Neural progenitor cell (in vitro differentiated cells): ENCODE data around the gene LYPLA2. TPM values are rescaled to one million over a fixed set of nuclear protein-coding genes. Genes with fewer than 3 reads are reported as not detected.

Source experiments
- DNase-seq: peaks from one replicate; pipeline ENCODE4 v3.0.0-alpha.2; 2016; ENCODE audit warnings: low spot score
- H2AFZ ChIP-seq: fragments of 200-600 bp; sonication (generic); replicated peaks from 2 replicates; pipeline ENCODE4 v1.6.1; 2016; ENCODE audit warnings: antibody characterized with exemption
- H3F3A ChIP-seq: fragments of 200-600 bp; sonication (generic); 2 replicates; pipeline ENCODE4 v1.6.1; 2016; ENCODE audit warnings: antibody characterized with exemption, low read depth
- H3K27ac ChIP-seq: fragments of 200-600 bp; sonication (generic); 2 replicates; pipeline ENCODE4 v1.5.1; 2016; ENCODE audit warnings: mild to moderate bottlenecking
- H3K27me3 ChIP-seq: fragments of 200-600 bp; sonication (generic); 2 replicates; pipeline ENCODE4 v1.6.1; 2016; ENCODE audit warnings: mild to moderate bottlenecking, moderate library complexity
- H3K36me3 ChIP-seq: fragments of 200-600 bp; sonication (generic); 2 replicates; pipeline ENCODE4 v1.5.1; 2016
- H3K4me1 ChIP-seq: fragments of 200-600 bp; sonication (generic); 2 replicates; pipeline ENCODE4 v1.6.1; 2016; ENCODE audit warnings: mixed run types
- H3K4me2 ChIP-seq: fragments of 200-600 bp; sonication (generic); 2 replicates; pipeline ENCODE4 v1.6.1; 2016
- H3K4me3 ChIP-seq: fragments of 200-600 bp; sonication (generic); 2 replicates; pipeline ENCODE4 v1.5.1; 2016
- H3K79me2 ChIP-seq: fragments of 200-600 bp; sonication (generic); 2 replicates; pipeline ENCODE4 v1.6.1; 2016; ENCODE audit warnings: low read depth
- H3K9ac ChIP-seq: fragments of 200-600 bp; sonication (generic); 2 replicates; pipeline ENCODE4 v1.6.1; 2016
- H3K9me3 ChIP-seq: fragments of 200-600 bp; sonication (generic); 2 replicates; pipeline ENCODE4 v1.5.1; 2016; ENCODE audit warnings: low read depth
- H4K20me1 ChIP-seq: fragments of 200-600 bp; sonication (generic); 2 replicates; pipeline ENCODE4 v1.6.1; 2016; ENCODE audit warnings: low read depth
- H3K27ac Mint-ChIP-seq: 3 replicates; pipeline ENCODE4 v1.8.0; 2021; ENCODE audit warnings: mixed read lengths
- H3K27me3 Mint-ChIP-seq: 2 replicates; pipeline ENCODE4 v1.8.0; 2022; ENCODE audit warnings: low read depth, mild to moderate bottlenecking, inconsistent platforms, moderate library complexity, mixed read lengths; ENCODE audit not compliant: insufficient read depth
- H3K36me3 Mint-ChIP-seq: 3 replicates; pipeline ENCODE4 v1.8.0; 2021; ENCODE audit warnings: mixed read lengths
- H3K4me1 Mint-ChIP-seq: 3 replicates; pipeline ENCODE4 v1.8.0; 2021; ENCODE audit warnings: mixed read lengths
- H3K4me3 Mint-ChIP-seq: 3 replicates; pipeline ENCODE4 v1.8.0; 2021; ENCODE audit warnings: mild to moderate bottlenecking, moderate library complexity, mixed read lengths
- H3K9me3 Mint-ChIP-seq: 3 replicates; pipeline ENCODE4 v1.8.0; 2020; ENCODE audit warnings: mixed read lengths
- CTCF ChIP-seq: fragments of 200-600 bp; sonication (generic); IDR thresholded peaks from 2 replicates; pipeline ENCODE4 v1.5.1; 2017; ENCODE audit warnings: antibody characterized with exemption, mild to moderate bottlenecking
- EZH2 ChIP-seq: fragments of 200-600 bp; sonication (generic); IDR thresholded peaks from 2 replicates; pipeline ENCODE4 v1.6.1; 2017; ENCODE audit warnings: antibody characterized with exemption, mild to moderate bottlenecking, moderate library complexity
- EZH2phosphoT487 ChIP-seq: fragments of 200-600 bp; sonication (generic); IDR thresholded peaks from 2 replicates; pipeline ENCODE4 v1.6.1; 2017; ENCODE audit warnings: antibody characterized with exemption
- total RNA-seq: library from RNA; depleted of rRNA; stranded (reverse); fragments of >200 nt; gene quantifications from 2 replicates; pipeline ENCODE4 v1.2.3, GENCODE V29; 2015; ENCODE audit warnings: low replicate concordance

LYPLA2 gene
- total RNA-seq, 1 donor from 2014 or later, result 41.8 TPM

- Histone ChIP-seq H3K4me3 (no peak overlapping the region), H3K36me3 (peaks cover 19% of the 10 kb centered on the region), H4K20me1 (peaks cover 10% of the 10 kb centered on the region), H3K4me2 (no peak overlapping the region), H3K27ac (no peak overlapping the region), H3K9ac (no peak overlapping the region), H3K27me3 (no peaks in the 10 kb centered on the region), H3F3A (peaks cover 20% of the 10 kb centered on the region), H3K79me2 (peaks cover 5% of the 10 kb centered on the region), H2AFZ (no peak overlapping the region), H3K9me3 (no peaks in the 10 kb centered on the region), H3K4me1 (no peaks in the 10 kb centered on the region)
- H3K4me1 Mint-ChIP-seq, result no peaks in the 10 kb centered on the region
- H3K27me3 Mint-ChIP-seq, result peaks cover 2% of the 10 kb centered on the region
- DNase-seq, result no peak
- no peaks in the 10 kb centered on the region for H3K9me3 Mint-ChIP-seq
- TF ChIP-seq EZH2 (no peak), CTCF (no peak), EZH2phosphoT487 (no peak)
- H3K36me3 Mint-ChIP-seq, result peaks cover 42% of the 10 kb centered on the region
- no peak overlapping the region for H3K27ac Mint-ChIP-seq
- no peak overlapping the region for H3K4me3 Mint-ChIP-seq
These were observed 34.3 kb upstream of the LYPLA2 start for GRCh38 chr1:23756676-23757075.

DNA sequence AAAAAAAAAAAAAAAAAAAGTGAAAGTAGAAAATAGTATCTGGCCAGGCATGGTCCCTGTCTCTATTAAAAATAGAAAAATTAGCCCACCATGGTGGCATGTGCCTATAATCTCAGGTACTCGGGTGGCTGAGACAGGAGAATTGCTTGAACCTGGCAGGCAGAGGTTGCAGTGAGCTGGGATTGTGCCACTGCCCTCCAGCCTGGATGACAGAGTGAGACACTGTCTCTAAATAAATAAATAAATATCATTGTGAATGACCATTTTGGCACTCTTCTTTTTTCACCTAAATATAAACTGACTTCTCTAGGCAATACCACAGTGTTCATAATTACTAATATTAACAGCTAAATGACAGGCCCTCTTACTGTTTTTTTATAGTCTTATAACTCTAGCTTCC is 33.1 kb upstream of the LYPLA2 start:
- Mint-ChIP-seq H3K4me3 (no peak overlapping the region), H3K27me3 (peaks cover 2% of the 10 kb centered on the region)

GRCh38 chr1:23759277-23759676 is 31.7 kb upstream of the LYPLA2 start:
- H3K27ac ChIP-seq, result no peak overlapping the region
- H3K79me2 ChIP-seq, result no peaks in the 10 kb centered on the region
- H3K4me3 Mint-ChIP-seq, result no peak overlapping the region
- H3K9ac ChIP-seq, result no peak overlapping the region
- no peaks in the 10 kb centered on the region for H3K4me1 Mint-ChIP-seq
- no peak overlapping the region for H3K4me2 ChIP-seq
- H2AFZ ChIP-seq, result no peak overlapping the region
- no peaks in the 10 kb centered on the region for H3K4me1 ChIP-seq
- H3K4me3 ChIP-seq, result no peak overlapping the region
- H3K27me3 ChIP-seq, result no peaks in the 10 kb centered on the region
- peaks cover 20% of the 10 kb centered on the region for H3F3A ChIP-seq
- H3K36me3 Mint-ChIP-seq, result peaks cover 35% of the 10 kb centered on the region
- TF ChIP-seq EZH2 (no peak), CTCF (no peak), EZH2phosphoT487 (no peak)
- H3K27me3 Mint-ChIP-seq, result peaks cover 2% of the 10 kb centered on the region
- H4K20me1 ChIP-seq, result peaks cover 7% of the 10 kb centered on the region
- peaks cover 12% of the 10 kb centered on the region for H3K36me3 ChIP-seq
- H3K9me3 ChIP-seq, result no peaks in the 10 kb centered on the region
- no peaks in the 10 kb centered on the region for H3K9me3 Mint-ChIP-seq
- H3K27ac Mint-ChIP-seq, result no peak overlapping the region
- no peak for DNase-seq

More for the DNA sequence above, 33.1 kb upstream of the LYPLA2 start:
- Histone ChIP-seq H2AFZ (no peak overlapping the region), H3K4me2 (no peak overlapping the region), H3K27ac (no peak overlapping the region), H3K4me1 (no peaks in the 10 kb centered on the region), H3K9ac (no peak overlapping the region), H4K20me1 (peaks cover 7% of the 10 kb centered on the region), H3K36me3 (peaks cover 19% of the 10 kb centered on the region), H3K27me3 (no peaks in the 10 kb centered on the region), H3K4me3 (no peak overlapping the region), H3F3A (peaks cover 20% of the 10 kb centered on the region), H3K79me2 (no peaks in the 10 kb centered on the region), H3K9me3 (no peaks in the 10 kb centered on the region)
- H3K9me3 Mint-ChIP-seq, result no peaks in the 10 kb centered on the region
- H3K4me1 Mint-ChIP-seq, result no peaks in the 10 kb centered on the region
- H3K36me3 Mint-ChIP-seq, result peaks cover 40% of the 10 kb centered on the region
- no peak overlapping the region for H3K27ac Mint-ChIP-seq
- TF ChIP-seq EZH2phosphoT487, result no peak
- no peak for DNase-seq

DNA sequence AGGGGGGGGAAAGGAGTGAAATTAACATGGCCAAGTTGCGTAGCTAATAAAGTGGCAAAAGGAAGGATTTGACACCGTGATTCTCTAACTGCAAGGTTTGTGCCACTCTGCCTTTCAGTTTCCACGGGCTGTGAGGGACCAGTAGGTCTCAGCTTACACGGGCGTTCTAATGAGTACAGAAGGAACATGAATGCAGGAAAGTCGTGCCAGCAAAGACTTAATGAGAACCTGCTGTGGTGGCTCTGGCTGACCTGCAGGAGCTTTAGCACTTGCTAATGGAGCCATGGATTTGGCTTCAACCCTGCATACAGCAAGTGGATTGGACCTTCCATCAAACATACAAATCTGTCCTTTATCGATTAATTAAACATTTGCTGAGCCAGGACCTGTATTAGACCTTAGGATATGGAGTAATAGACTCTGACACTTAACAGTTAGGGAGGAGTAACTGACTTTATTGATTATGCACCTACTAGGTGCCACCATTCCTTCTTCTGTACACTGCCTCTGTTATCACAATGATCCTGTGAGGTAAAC is 27.8 kb upstream of the LYPLA2 start:
- Histone ChIP-seq H3K9ac (no peak overlapping the region), H4K20me1 (peaks cover 9% of the 10 kb centered on the region), H3K4me1 (no peaks in the 10 kb centered on the region), H3K4me2 (no peak overlapping the region), H3K36me3 (peaks cover 12% of the 10 kb centered on the region), H3K9me3 (no peaks in the 10 kb centered on the region), H3K27me3 (no peaks in the 10 kb centered on the region), H3K4me3 (no peak overlapping the region), H3F3A (peaks cover 17% of the 10 kb centered on the region), H3K79me2 (no peaks in the 10 kb centered on the region), H2AFZ (no peak overlapping the region), H3K27ac (no peak overlapping the region)
- Mint-ChIP-seq H3K4me3 (no peak overlapping the region), H3K27ac (no peak overlapping the region), H3K4me1 (no peaks in the 10 kb centered on the region), H3K27me3 (no peaks in the 10 kb centered on the region), H3K36me3 (peaks cover 27% of the 10 kb centered on the region), H3K9me3 (no peaks in the 10 kb centered on the region)
- TF ChIP-seq EZH2phosphoT487 (no peak), CTCF (no peak), EZH2 (no peak)
- no peak for DNase-seq
